GM20431 (cell line): Measurements from ENCODE around the gene LACRT.

Source experiments
- in situ Hi-C: fragments of 300-500 bp; cut with MseI, MboI; formaldehyde crosslinking; loops from one replicate; pipeline ENCODE4 v1.15.0; 2020; ENCODE audit warnings: low sequenced_read_pairs; ENCODE audit not compliant: unreplicated experiment

The LACRT gene

DNA sequence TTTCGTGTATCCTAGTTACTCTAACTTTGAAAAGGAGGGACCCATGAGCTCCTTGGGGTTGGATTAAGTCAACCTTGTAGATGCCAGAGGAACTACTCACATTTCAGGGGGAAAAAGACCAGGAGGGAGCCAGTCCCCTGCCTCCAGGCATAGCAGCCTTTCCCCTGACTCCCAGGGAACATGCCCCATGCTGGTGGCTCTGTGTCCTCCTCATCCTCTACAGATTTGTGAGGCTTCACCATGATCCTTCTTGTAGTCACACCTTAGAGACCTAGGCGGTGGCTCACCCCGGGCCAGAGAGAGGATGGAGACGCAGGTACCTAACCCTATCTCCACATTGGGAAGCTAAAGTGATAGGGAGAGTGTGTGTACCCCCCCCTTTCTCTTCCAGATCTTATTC is 30.3 kb downstream of the LACRT start:
- in situ Hi-C loops, result no loop called here

DNA sequence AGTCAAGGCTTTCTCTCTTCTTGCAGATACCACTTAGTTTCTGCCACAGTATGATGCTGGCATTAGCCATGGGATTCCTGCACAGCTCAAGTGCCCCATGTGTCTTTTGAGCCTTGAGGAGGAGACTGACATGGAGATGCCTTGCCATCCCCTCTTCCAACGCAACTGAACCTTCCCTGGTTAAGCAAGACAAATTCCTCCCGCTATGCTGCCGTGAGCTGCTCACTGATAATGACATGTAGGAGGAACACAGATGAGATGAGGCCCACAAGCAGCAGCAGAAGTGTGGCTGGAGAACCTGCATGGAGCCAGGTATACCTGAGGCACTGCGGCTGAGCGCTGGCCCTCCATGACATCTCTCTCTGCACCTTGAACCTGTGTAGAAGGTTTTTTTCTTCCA is 30.8 kb downstream of the LACRT start:
- in situ Hi-C loops, result no loop called here

DNA sequence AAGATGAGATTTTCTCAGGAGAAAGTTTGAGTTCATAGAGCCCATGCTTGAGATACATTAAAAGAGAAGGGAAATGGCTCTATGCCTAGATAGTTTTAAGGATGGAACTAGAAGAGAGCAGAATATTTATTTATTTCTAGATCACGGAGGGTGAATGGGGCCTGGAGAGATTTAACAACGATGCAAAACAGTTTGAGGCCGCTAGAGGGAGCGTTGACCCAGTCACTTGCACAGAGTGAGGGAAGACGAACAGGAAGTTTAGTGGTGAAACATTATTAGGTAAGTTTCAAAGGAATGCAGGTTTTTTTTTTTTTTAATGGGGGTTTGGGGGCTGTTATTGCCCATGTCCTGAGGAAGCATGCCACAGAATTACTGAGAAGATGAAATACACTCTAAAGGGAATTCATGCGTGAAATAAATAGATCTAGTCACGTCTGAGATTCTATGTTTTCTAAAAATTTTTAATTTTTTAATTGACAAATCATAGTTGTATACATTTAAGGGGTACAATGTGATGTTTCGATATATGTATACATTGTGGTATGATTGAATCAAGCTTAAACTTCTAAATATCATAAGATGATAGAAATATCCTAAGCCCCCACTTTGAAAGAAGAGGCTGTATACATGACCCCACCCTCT is 31.4 kb downstream of the LACRT start:
- in situ Hi-C loops, result no loop called here

DNA sequence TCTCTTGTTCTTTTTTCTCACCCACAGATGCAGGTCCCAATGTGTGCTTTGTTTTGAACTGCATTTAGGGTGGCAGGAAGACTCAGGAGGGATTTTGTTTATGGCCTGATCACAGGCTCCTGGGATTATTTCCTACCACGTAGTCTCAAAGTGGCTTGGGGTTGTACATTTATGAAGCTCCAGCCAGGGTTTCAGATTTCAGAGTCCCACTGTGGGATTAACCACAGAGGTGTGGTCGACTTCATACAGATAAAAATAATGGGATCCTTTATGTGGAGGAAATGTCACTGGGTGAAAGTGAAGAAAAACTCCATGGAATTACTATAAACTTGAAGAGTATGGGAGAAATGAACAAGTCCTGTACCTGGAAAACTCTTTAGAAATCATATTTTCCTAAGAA is 32.0 kb downstream of the LACRT start:
- in situ Hi-C loops, result no loop called here

DNA sequence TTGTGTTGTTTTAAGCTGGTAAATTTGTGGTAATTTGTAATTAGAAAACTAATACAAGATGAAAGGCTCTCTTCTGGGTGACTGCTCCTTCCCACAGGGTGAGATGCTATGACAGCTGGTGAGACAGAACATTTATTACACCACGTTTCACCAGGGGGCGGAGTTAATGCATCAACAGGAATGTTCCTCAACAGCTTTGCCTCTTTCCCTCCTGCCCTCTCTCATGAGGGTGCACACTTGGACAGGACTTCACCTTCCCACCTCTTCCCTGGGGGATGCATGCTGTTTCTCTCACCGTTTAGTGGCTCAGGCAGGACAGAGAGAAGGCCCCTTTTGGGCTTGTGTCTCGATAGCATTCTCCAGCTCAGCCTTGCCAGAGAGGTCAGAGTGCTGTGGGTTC is 32.9 kb downstream of the LACRT start:
- in situ Hi-C loops, result no loop called here

DNA sequence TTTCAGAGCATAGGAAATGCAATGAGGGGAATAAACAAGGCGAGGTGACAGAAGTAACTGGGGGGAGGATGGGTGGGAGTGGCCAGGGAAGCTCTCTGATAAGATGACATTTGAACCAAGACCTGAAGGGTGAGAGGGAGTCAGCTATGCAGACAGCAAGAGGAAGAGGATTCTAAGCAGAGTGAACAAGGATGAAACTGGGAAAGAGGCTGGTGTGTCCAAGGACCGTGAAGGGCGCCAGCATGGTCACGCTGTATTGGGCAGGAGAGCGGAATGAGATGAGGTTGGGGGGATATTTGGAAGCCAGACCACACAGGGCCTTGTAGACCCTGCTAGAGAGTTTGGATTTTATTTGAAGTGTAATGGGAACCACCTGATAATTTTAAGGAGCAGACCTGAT is 35.7 kb downstream of the LACRT start:
- in situ Hi-C loops, result no loop called here

DNA sequence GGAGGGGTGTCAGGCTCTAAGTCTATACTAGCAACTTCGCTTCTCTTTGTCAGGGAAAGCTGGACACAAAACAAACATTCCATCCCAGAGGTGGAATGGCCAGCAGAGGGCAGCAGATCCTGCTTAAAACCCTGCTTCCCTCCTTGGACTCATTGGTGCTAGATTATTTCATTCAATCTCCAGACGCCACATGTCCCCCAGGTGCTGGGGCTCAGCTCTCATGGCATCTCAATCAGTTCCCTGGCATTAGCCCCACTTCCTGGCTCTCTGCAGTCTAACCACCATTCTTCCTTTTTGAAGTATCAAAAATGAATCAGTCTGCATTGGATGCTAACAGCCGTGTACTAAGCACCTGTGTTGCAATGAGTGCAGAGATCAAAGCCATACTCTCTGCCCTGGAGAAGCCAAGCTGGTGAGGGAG is 38.2 kb downstream of the LACRT start:
- in situ Hi-C loops, result no loop called here

DNA sequence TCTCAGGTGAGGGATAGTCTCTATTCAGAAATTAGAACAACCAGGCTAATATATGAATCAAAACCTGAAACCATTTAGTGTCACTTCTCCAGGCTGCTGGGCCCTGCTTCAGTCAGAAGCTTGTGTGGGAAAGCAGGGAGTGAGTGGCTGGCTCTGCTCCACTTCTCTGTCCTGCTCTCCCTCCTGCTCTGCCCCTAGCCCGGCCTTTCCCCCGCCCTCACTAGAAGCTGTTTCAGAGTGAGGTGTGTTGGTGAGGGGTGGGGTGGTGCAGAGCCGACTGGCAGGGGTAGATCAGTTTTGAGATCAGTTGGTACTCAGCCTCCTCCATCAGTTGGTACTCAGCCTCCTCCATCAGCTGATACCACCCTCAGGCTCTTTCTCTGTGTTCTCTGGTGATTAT is 39.2 kb downstream of the LACRT start:
- in situ Hi-C loops, result no loop called here

DNA sequence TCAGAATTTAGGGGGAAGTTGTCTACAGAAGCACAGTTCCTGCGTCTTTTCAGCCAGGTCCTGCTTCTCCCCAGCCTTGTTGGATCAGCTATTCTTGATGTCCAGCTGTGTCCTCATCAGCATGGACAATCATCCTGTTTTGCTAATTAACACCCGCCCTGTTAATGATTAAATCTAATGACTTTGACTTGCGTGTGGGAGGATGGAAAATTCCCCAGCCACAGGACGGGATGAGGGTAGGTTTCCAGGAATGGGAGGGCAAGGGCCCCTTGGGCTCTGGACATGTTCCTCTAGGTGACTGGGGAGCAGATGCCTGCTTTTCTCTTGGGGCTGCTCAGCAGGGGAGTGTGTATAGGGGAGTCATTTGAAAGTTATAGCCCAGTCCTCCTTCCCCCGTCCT is 41.0 kb downstream of the LACRT start:
- in situ Hi-C loops, result no loop called here

DNA sequence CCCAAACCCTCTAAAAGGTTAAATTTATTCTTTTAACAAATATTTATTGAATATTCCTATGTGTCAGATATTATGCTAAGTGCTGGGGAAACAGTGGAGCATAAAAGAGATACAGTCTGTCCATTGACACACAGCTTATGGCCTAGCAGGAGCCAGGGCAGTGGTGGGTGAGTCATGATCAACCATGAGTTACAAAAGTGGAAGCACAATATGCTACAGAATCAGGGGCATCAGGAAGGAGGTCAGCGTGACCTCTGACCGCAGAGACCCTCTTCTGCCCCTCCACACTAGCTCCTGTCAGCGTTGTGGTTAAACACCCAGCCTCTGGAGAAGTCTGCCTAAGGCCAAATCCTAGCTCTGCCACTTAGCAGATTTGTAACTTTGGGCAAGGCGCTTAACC is 41.6 kb downstream of the LACRT start:
- in situ Hi-C loops, result no loop called here

DNA sequence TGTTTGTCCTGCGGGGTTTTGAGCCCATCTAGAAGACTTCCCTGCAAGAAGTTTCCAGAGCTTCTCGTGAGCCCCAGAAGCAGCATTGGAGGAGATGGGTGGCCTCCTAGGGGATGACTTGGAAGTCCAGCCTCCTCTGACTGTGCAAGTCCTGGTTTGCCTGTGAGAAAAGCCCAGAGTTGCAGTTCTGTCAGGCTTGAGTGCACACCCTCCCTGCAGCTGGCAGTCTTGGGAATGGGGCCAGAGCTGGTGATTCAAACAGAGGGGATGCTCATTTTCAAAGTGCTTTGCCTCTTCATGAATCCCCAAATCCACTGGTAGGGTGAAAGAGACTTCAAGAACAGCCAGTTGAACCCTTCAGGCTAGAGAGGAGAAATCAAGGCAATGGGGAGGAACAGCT is 42.4 kb downstream of the LACRT start:
- in situ Hi-C loops, result no loop called here

DNA sequence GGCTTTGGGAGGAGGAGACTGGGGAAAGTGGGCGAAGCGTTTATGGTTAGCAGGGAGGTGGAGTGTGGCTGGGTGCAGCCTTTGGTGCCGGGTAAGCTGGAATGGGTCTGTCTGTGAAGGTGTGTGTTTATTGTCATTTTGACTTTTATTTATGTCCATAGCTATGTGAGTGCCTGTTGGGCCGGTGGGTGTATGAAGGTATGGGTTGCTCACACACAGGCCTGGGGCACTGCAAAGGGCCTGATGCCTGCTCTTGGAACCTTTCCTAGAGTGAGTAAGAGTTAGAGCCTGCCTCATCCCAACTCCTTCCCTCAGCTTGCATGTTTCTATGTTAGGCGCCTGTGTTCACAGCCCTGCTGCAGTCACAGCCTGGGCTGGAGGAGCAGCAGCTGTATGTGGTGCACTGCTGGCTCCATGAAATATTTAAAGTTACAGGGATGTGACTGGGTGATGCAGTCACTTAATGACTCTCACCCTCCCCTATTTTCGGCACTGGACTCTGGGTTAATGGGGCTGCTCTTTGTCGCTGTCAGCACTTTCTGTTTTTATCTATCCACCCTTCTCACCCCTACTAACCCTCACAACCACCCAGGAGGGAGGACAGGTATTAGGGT is 43.6 kb downstream of the LACRT start:
- in situ Hi-C loops, result no loop called here

DNA sequence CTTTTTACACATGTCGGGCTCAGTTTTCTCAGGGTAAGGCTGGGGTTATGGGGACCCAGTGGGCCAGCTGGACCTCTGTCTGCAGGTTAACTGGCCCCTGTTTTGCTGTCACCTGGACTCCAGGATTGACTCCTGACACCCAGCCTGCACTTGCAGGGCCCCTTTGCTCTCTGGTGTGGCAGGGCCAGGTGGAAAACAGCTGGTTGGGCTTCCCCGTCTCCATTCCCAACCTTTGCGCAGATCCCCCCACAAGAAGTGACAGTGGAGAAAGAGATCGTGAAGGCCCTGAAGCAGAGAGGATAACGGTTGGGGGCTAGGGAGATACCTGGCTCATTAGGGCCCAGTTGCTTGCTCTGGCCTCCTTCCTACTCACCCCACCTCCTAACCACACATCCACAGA is 44.7 kb downstream of the LACRT start:
- in situ Hi-C loops, result no loop called here

DNA sequence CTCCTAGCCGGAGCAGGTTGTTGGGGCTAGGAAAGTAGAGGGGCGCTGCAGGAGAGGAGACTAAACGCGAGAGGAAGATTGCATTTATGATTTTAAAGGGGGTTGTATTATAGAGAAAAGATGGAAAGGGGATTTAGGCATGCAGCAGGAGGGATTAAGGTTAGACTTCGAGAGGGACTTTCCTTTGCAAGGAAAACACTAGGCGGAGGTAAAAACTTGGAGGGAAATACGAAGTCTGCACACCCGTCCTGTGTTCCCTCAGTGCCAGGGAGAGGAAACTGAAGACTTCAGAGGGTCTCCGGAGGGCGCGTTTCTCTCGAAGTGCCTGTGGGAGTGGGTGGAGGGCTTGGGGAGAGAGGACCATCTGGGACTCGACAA is 45.8 kb downstream of the LACRT start:
- in situ Hi-C loops, result no loop called here

DNA sequence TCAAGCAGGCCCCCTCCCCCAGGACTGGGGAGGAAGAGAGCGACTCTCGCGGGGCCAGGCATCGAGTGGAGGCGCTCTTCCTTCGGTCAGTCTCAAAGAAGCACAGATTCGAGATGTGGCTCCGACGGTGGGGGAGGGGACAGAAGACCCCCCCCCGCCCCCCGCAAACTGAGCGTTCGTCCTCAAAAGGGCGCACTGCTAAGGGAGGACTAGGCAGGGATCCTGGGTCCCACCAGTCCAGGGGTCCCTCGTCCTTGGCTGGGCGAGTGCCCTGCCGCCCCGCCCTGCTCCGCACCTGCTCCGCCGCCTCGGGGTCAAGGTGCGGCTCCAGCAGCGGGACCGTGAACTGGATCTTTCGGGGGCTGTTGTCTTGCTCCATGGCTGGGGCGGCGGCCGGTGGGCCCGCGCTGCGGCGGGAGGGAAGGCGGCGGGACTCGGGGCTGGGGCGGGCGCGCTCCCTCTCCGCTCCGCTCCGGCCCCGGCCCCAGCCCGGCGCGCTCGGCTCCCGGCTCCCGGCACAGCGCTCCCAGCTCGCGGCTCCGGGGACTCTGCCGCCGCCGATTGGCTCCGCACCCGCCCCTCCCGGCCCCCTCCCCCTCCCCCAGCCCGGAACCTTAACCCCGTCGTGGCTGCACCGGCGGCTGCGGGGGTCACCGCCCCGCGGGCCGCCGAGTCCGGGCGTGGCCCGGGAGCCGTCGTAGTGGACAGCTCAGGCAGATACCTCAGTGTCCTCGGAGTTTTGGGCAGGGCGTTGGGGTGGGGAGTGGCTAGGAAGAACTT is 46.4 kb downstream of the LACRT start, which contains the start of gene PPP1R1A:
Gene PPP1R1A, minus strand, starts transcription at position 550 of the 780 bp plus-strand sequence. Its CDS starts 171 bp downstream, at position 379.
- in situ Hi-C loops, result no loop called here

DNA sequence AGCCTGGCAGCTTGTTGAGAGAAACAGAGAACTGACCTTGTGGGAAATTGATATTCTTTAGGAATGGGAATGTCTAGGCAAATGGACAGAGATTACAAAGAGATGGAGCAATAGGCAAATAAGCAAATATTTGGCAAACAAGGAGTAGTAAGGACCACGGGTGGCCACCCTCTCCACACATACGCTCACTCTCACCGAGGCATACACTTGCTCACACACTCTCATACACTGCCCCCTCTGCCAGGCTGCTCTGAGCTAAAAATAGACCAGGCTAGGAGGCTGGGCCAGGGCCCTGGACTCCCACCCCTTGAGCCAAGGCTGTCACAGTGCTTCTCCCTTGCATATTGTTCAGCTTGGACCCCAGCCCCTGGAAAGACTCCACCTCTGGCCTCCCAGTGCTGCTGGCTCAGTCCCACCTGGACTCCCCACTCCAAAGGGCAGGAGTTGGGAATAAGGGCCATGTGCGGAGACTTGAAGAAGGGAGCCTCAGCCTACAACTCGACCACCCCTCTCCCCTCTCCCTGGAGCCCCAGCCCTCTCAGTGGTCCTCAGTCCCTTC is 47.3 kb downstream of the LACRT start:
- in situ Hi-C loops, result no loop called here

DNA sequence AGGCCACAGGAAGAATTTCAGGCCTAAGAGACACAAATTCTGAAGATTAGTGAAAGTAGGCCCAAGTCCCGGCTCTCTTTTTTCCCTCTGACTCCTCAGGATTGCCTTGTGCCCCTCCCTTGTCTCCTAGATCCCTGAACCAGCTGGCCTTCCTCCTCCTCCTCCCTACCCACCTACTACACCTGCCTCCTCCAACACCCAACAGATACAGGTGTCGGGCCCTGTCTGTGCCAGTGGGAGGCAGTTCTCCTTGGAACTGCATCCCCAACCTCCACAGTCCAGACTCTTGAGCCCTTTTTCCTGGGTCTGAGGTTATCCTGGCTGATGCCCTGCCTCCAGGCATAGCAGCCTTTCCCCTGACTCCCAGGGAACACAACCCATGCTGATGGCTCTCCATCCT is 48.1 kb downstream of the LACRT start:
- in situ Hi-C loops, result no loop called here

DNA sequence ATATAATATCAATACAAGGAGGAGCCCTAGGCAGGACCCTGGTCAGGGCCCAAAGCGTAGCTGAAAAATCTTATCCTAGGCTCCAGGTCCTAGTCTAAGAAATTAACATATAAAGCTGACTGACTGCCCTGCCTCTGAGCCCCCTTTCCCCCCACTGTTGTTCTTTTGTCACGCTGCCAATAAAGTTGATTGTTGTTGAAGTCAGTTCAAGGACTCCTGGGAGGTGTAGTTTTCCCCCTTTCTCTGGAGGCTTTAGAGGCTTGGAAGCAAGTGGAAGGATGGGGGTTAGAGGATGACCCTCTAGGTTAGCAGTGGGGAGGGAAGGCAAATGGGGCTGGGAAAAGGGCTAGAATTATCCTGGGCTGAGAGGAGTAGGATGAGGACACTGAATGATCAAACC is 49.5 kb downstream of the LACRT start:
- in situ Hi-C loops, result no loop called here

DNA sequence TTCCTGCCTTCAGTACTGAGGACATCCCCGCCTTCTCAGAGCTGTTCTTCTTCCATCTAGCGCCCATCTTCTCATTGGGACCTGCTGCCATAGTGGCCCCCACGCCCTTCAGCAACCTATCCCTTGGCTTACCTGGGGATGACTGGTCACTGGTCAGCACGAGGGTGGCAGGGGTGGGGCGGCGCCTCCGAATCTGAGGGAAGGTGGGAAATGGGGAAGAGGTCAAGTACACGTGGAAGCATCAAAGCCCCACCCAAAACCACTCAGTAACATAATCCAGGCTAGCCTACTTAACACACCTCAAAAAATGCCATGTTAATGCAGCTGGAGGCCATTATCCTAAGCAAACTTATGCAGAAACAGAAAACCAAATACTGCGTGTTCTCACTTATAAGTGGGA is 50.6 kb downstream of the LACRT start:
- in situ Hi-C loops, result no loop called here

DNA sequence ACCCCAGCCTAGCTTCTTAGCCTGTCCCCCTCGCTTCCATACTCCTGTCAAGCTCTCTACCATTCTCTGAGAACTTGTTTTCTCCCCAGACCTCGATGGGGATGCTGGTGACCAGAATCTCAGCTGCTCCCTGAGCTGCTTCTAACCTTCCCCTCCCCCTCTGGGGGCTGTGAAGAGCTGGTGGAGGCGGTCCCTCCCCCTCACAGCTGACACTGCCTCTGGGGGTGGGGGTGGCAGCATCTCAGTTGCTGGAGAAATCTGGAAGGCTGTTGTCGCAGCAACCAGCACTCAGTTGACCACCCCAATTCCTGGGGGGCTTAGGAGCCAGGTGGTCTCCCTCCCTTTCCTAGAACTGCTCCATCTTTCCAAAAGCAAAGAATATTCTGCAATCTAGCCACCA is 51.0 kb downstream of the LACRT start:
- in situ Hi-C loops, result no loop called here

DNA sequence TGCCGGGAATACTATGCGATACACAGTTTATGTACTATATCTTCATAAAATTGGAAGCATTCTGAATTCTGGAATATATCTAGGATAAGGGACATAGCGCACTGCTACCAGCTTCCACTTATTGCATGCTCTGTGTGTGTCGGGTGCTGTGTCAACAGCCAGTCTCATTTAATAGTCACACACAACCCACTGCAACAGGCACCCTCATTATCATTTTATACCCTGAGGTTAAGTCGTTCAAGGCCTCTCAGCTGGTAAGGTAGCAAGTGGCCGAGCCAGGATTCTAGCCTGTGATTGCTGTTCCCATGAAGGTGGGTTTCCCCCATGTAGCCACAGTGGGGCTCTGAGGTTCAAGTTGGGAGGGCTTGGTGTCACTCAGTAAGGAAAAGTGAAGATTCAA is 53.3 kb downstream of the LACRT start:
- in situ Hi-C loops, result no loop called here
